GM12801 (cell line): ENCODE data around the gene ORC5.

Experiments used
- CTCF ChIP-seq: IDR thresholded peaks from one replicate; pipeline ENCODE4 v1.5.1; 2011; ENCODE audit warnings: control low read depth; ENCODE audit not compliant: insufficient read length; ENCODE audit errors: extremely low read depth

The ORC5 gene

GRCh38 chr7:104241135-104241534, 33.3 kb upstream of the ORC5 start:
- TF ChIP-seq CTCF, result no peak

GRCh38 chr7:104240401-104240800, 32.6 kb upstream of the ORC5 start:
- TF ChIP-seq CTCF, result no peak

- TF ChIP-seq CTCF, result no peak
Observed at GRCh38 chr7:104231054-104232046, 23.5 kb upstream of the ORC5 start.

- TF ChIP-seq CTCF, result no peak
Observed at GRCh38 chr7:104230606-104231005, 22.8 kb upstream of the ORC5 start.

- no peak for TF ChIP-seq CTCF
Observed at GRCh38 chr7:104228442-104228841, 20.6 kb upstream of the ORC5 start.

GRCh38 chr7:104225451-104225850, 17.6 kb upstream of the ORC5 start:
- TF ChIP-seq CTCF, result no peak

- TF ChIP-seq CTCF, result no peak
Observed at GRCh38 chr7:104217620-104218019, 9.8 kb upstream of the ORC5 start.
